ENCODE measurements around the gene ZNF319.
A peak's percentile ranks its signal among the peaks of the same experiment; 100 is the strongest.
"Not testable (repeated sequence)": the region's sequence is repeated elsewhere in the genome, so short reads cannot be mapped to it uniquely, and the experiment has no call there.

The ZNF319 gene

GRCh38 chr16:57996406-57997175 lies 3.9 kb downstream of the ZNF319 start:
- no peak for DNase-seq

- no peak for DNase-seq
These were observed 4.6 kb downstream of the ZNF319 start for GRCh38 chr16:57995721-57996405.

GRCh38 chr16:57994778-57995177 lies 5.7 kb downstream of the ZNF319 start:
- DNase-seq, result no peak

- DNase-seq, result no peak
These were observed 6.1 kb downstream of the ZNF319 start for GRCh38 chr16:57994361-57994760.

GRCh38 chr16:57993897-57994296 lies 6.6 kb downstream of the ZNF319 start:
- no peak for DNase-seq

GRCh38 chr16:57993438-57993837 lies 7.0 kb downstream of the ZNF319 start:
- DNase-seq, result peak; percentile 47

GRCh38 chr16:57992084-57992483 lies 8.4 kb downstream of the ZNF319 start:
- no peak for DNase-seq

- DNase-seq, result no peak
These were observed 8.9 kb downstream of the ZNF319 start for GRCh38 chr16:57991551-57992059.

GRCh38 chr16:57988929-57989328 lies 11.5 kb downstream of the ZNF319 start:
- DNase-seq, result peak; percentile 7

- DNase-seq, result no peak
These were observed 12.9 kb downstream of the ZNF319 start for GRCh38 chr16:57987441-57988177.

GRCh38 chr16:57986196-57986595 lies 14.3 kb downstream of the ZNF319 start:
- DNase-seq, result no peak

GRCh38 chr16:57985204-57986181 lies 15.0 kb downstream of the ZNF319 start:
- no peak for DNase-seq

GRCh38 chr16:57984443-57985203 lies 15.8 kb downstream of the ZNF319 start:
- no peak for DNase-seq

- DNase-seq, result no peak
These were observed 18.1 kb downstream of the ZNF319 start for GRCh38 chr16:57982385-57982784.

GRCh38 chr16:57981636-57982035 lies 18.8 kb downstream of the ZNF319 start:
- no peak for DNase-seq

GRCh38 chr16:57979006-57979585 lies 21.4 kb downstream of the ZNF319 start:
- DNase-seq, result no peak

- DNase-seq, result not testable (repeated sequence)
These were observed 22.4 kb downstream of the ZNF319 start for GRCh38 chr16:57978070-57978465.

- DNase-seq, result no peak
These were observed 22.9 kb downstream of the ZNF319 start for GRCh38 chr16:57977418-57978069.

- no peak for DNase-seq
These were observed 24.1 kb downstream of the ZNF319 start for GRCh38 chr16:57976331-57976796.

- no peak for DNase-seq
These were observed 28.2 kb downstream of the ZNF319 start for GRCh38 chr16:57972306-57972705.
